ENCODE results near the gene AAGAB.
"Not testable (repeated sequence)": the region's sequence is repeated elsewhere in the genome, so short reads cannot be mapped to it uniquely, and the experiment has no call there.

The AAGAB gene

GRCh38 chr15:67253101-67253500 is 1.4 kb downstream of the AAGAB start:
- DNase-seq (ENCODE audit: low spot score), result no peak

DNA sequence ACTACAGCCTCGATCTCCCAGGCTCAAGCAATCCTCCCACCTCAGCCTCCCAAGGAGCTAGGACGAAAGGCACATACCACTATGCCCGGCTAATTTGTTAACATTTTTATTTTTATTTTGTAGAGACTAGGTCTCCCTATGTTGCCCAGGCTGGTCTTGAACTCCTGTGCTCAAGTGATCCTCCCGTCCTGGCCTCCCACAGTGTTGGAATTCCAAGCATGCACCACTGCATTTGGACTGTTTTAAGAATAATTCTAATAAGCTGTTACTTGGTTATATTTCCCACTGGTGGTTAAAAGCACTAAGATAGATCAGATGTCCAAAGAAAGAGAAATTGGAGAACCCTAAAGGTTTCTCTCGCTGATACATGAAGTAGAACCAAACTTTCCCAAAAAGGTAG is 3.1 kb downstream of the AAGAB start:
- no peak for DNase-seq (ENCODE audit: low spot score)

- no peak for DNase-seq (ENCODE audit: low spot score)
Measured at GRCh38 chr15:67249830-67250229, 4.6 kb downstream of the AAGAB start.

DNA sequence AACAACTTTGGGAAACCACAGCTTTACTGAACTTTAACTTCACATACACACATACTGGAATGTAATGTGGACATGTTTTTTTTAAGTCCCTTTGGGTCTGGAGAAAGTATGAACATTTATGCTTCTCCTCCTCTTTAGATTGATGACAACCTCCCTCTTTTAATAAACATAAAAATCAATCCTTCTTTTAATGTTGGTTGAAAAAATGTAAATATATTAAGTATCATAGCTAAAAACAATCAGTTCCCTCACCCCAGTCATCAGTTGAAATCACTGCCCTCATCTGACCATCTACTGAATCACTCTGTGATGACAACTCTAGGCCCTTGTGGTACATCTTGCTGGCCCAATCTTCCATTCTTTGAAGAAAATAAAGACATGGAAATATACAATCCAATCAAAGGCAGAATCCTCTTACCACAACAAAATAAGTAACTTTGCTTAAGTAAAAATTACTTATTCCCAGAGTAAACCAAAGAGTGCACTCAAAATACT is 6.4 kb downstream of the AAGAB start:
- DNase-seq (ENCODE audit: low spot score), result no peak

DNA sequence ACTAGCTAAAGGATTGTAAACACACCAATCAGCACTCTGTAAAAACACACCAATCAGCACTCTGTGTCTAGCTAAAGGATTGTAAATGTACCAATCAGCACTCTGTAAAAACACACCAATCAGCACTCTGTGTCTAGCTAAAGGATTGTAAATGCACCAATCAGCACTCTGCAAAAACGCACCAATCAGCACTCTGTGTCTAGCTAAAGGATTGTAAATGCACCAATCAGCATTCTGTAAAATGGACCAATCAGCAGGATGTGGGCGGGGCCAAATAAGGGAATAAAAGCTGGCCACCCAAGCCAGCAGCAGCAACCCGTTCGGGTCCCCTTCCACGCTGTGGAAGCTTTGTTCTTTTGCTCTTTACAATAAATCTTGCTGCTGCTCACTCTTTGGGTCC is 7.9 kb downstream of the AAGAB start:
- DNase-seq (ENCODE audit: low spot score), result not testable (repeated sequence)

DNA sequence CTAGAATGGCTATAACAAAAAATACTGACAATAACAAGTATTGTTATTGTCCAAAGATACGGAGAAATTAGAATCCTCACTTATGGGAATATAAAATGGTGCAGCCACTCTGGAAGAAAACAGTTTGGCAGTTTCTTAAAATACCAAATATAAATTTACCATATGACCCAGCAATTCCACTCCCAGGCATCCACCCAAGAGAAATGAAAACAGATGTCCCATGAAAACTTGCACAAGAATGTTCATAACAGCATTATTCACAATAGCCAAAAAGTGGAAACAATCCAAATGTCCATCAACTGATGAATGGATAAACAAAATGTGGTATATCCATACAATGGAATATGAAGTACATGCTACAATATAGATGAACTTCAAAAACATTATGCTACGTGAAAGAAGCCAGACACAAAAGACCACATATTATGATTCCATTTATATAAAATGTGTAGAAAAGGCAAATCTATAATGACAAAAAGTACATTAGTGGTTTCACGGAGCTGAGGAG is 9.4 kb downstream of the AAGAB start:
- DNase-seq (ENCODE audit: low spot score), result no peak

DNA sequence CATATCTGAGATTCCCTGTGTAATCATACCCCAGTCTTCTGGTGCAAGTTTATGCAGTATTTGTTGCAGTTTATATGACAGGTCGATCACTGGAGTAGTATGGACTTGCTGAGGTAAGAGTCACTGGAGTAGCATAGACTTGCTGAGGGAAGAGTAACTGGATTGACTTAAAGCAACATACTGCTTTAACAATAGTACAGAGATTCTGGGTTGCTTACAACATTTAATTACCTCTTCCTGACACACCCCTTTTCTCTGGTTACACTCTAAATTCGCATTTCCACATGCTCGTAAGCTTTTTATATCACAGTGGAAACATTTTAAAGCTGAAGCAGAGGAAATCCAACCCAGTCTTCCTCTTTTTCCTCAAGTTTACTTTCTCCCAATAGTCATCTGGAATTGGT is 11.8 kb downstream of the AAGAB start:
- DNase-seq (ENCODE audit: low spot score), result no peak

DNA sequence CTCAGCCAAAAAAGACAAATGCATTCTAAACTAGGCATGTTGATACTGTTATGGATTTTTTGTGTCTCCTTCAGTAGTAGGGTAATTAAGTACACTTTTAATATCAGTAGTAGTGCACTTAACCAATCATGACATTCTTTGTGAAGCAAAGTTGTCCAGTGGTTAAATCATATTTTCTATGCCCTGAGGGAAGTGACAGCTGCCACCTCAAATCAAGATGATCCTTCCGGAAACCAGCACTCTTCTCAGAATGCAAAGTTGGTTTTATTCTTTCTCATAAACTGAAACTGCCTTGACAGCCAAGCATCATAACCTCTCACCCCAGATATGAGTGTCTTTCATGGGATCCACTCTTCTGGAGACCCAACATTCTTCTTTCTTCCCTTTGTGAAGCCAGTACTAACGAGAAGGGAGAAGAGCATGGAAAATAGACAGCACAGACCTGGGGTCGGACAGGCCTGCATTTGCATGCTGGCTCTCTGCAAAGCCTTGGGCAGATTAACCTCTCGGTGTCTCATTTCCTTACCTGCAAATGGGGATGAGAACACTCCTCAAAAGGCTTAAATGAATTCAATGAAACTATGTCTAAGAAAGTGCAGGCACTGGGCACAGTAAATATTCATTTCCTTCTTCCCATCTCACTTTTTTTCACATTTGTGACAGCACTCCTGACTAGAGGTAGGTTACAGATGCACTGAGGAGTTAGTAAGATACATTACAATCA is 13.2 kb downstream of the AAGAB start:
- DNase-seq (ENCODE audit: low spot score), result no peak

DNA sequence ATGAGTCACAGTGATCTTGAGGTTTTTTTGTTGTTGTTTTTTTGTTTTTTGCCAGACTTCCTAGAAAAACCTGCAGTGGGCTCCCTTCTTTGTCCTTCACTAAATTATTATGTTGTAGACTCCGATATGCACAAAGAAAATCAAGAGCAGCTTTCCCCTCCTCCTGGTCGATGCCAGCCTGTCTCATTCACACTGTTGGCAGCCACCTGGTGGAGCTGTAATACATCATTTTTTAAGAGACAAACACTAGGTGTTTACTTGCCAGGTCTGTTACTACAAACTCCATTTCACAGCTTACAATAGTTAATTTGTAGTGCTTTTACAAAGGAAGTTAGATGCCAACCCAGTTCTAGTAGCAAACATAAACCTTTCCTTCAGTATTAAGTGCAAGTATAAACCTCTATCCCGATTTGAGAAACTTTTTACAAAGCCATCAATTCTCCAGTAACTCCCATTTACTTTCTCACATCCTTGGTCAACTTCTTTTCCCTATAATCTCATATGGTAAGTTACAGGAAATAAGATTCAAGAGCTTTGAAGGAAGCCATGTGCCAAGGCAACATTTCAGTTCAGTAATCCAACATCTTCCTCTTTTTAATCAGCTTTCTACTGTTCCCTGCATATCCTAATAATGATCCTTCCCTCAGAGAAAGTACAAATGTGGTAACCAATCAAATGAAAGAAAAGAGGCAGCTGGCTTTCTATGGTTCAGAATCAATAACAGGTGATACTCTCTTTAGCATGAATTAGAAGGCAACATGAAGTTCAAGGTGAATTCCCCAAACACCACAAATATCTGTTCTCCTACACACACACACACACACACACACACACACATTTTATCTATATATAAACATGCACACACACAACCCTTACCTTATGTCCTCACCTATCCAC is 14.0 kb downstream of the AAGAB start:
- no peak for DNase-seq (ENCODE audit: low spot score)

- DNase-seq (ENCODE audit: low spot score), result no peak
Measured at GRCh38 chr15:67232591-67232990, 21.9 kb downstream of the AAGAB start.

- no peak for DNase-seq (ENCODE audit: low spot score)
Measured at GRCh38 chr15:67230504-67230903, 24.0 kb downstream of the AAGAB start.

GRCh38 chr15:67228286-67228685 is 26.2 kb downstream of the AAGAB start:
- no peak for DNase-seq (ENCODE audit: low spot score)

GRCh38 chr15:67227846-67228245 is 26.6 kb downstream of the AAGAB start:
- no peak for DNase-seq (ENCODE audit: low spot score)

GRCh38 chr15:67227431-67227830 is 27.0 kb downstream of the AAGAB start:
- no peak for DNase-seq (ENCODE audit: low spot score)

DNA sequence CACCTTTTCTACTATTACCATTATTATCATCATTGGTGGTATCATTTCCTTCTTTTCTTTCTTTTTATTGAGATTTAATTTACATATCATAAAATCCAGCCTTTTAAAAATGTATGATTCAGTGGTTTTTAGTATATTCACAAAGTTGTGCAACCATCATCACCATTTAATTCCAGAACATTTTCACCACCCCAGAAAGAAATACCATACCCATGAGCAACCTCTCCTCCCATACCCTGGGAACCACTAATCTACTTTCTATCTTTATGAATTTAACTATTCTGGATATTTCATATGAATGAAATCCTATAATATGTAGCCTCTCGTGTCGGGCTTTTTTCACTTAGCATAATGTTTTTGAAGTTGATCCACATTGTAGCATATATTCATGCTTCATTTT is 29.1 kb downstream of the AAGAB start:
- DNase-seq (ENCODE audit: low spot score), result no peak

DNA sequence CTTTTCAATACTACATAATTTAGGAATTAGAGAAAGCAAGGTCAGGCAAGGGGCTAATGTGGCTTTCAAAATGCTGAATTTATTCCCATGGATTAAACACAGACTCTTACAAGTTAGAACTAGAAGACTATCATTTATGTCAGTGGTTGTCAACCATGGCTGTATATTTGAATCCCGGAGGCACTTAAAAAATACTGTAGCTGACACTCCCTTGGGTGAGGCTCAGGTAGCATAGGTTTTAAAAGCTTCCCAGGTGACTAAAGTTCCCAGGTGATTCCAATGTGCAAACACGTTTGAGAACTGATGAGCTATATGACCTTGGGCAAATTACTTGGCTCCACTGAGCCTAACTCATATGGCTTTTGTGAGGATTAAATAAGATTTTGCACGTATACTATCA is 29.6 kb downstream of the AAGAB start:
- DNase-seq (ENCODE audit: low spot score), result no peak

- no peak for DNase-seq (ENCODE audit: low spot score)
Measured at GRCh38 chr15:67219288-67219687, 35.2 kb downstream of the AAGAB start.

DNA sequence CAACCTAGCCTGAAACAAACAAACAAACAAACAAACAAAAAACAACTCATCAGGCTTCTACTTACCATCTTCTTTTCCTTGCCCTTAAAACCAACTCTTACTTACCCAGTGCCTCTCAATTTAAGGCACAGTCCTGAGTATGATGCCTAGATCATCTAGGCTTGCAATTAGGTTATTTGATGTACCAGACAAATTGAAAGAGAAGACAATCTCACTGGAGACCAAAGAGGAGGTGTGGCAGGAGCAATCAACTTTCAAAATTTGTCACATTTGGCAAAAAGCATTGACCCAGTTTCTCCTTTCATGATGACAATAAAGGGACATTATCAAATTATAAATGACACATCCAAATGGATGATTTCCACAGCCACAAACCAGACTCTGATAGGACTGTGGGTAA is 36.0 kb downstream of the AAGAB start:
- no peak for DNase-seq (ENCODE audit: low spot score)

DNA sequence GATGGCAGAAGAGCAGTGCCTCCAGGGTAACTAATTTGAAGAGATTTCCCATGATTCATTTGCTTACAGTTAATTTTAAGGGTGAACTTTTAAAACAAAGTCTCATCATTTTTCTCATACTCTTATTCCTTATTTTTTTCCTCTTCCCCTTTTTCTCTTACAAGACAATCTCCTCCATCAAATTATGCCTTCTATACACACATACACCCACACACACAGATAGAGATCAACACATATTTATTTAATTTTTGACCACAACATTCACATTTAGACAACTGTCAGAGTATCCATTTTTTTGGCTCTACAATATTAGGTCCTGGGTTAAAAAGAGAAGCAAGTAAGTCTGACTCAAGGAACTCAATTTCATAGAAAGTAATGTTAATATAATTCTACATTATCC is 37.6 kb downstream of the AAGAB start:
- DNase-seq (ENCODE audit: low spot score), result no peak

- DNase-seq (ENCODE audit: low spot score), result no peak
Measured at GRCh38 chr15:67215102-67215501, 39.4 kb downstream of the AAGAB start.

DNA sequence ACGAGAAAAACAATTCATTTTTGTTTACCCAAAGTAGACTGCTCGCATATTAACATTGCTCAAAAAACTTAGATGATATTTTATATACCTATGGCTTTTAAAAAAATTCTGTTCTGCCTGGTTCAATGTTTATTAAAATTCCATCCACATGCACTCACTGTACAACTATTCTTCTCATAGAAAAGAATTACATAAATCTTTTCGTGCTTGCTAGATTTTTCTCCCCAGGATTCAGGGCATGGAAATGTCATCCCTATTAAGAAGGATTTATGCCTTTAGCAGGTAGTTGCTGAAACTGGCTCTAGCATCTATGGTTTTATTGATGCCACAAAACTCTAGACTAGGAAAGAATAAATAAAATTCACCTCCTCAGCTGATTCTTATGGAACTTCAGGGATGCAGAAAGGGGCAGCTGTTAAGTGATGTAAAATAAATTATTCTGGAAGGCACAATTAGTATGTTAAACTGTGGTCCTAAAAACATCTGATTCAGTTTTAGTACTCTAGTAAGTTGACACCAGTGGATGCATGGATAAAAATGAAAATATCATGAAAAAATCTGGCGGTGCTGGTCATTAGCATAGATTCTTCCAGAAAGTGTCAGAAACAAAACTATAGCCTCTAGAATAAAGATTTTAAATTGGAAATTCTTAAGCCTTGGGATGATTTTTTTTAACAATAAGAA is 41.6 kb downstream of the AAGAB start:
- no peak for DNase-seq (ENCODE audit: low spot score)

DNA sequence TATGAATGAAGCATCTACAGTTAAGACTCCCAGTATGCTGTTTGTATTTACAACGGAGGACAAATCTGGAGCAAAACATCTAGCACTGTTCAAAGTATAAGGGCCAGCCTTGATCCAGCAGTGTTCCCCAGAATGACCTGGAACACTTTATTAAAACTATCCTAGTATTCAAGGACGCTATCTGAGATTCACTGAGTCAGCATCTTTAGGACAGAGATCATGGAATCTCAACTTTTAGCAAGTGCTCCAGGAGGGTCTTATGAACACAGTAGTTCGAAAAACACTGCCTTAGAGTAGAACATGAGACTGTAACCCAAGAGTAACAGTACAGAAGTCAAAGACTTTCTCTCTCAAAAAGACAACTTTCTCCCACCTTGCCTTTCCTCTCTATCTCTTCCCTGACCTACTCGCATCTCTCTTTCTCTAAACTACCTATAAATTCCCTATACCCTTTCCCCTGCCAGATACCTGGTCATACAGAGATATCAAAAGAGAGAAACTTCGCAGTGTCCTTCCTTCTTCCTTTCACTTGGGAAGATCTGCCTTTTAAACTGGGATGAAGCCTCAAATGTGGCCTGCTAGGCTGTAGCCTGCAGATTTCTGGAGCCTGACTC is 43.8 kb downstream of the AAGAB start:
- no peak for DNase-seq (ENCODE audit: low spot score)
